B cell (primary cell): Measurements from ENCODE around the gene MAP3K7CL. TPM values are rescaled to one million over a fixed set of nuclear protein-coding genes. Genes with fewer than 3 reads are reported as not detected.

Source experiments
- ATAC-seq: fragments of 200-7000 bp; cut with Tn5 transposase; one replicate; pipeline ENCODE4 v1.10.0; 2021; ENCODE audit warnings: low read depth, mild to moderate bottlenecking, moderate number of reproducible peaks, moderate library complexity
- CTCF ChIA-PET: fragments of 350-600 bp; sonication (Branson Sonifier 250); formaldehyde crosslinking; loops from one replicate; lab custom pipeline; 2021; ENCODE audit warnings: antibody characterized with exemption, inconsistent platforms; lab: Charles Lee
- POLR2A ChIA-PET: fragments of 350-600 bp; sonication (Branson Sonifier 250); formaldehyde crosslinking; loops from one replicate; lab custom pipeline; 2021; ENCODE audit warnings: antibody characterized with exemption; lab: Charles Lee
- DNase-seq: peaks from one replicate; pipeline ENCODE4 v3.0.0; 2013
- H2AFZ ChIP-seq: 2 replicates; pipeline ENCODE4 v1.6.1; 2012; ENCODE audit warnings: mild to moderate bottlenecking, low read depth, low read length; ENCODE audit not compliant: insufficient read depth, poor library complexity, severe bottlenecking
- H3K27ac ChIP-seq, 2 donors: 1 replicate in 1 of 2; 2 replicates in 1 of 2; pipeline ENCODE4 v1.5.1; 2012 to 2013; ENCODE audit warnings: low read length in 2 of 2, mild to moderate bottlenecking in 2 of 2, moderate library complexity in 1 of 2
- H3K27me3 ChIP-seq, 4 experiments: fragments of 200-600 bp in 1 of 4; sonication (generic) in 1 of 4; replicated peaks in 1 of 4; 1 replicate in 2 of 4; 2 replicates in 2 of 4; pipeline versions ENCODE4 v1.6.1 to v1.7.0; 2013 to 2016; ENCODE audit warnings: low read length in 3 of 4, mild to moderate bottlenecking in 2 of 4, mixed read lengths in 1 of 4, moderate library complexity in 1 of 4; ENCODE audit not compliant: insufficient read depth in 4 of 4, control insufficient read depth in 3 of 4; ENCODE audit errors: control extremely low read depth in 1 of 4
- H3K36me3 ChIP-seq, 2 experiments: replicated peaks in 1 of 2; 1 replicate in 1 of 2; 2 replicates in 1 of 2; pipeline versions ENCODE4 v1.6.1 to v1.7.1; 2013; ENCODE audit warnings: low read length in 1 of 2; ENCODE audit not compliant: insufficient read depth in 2 of 2, control insufficient read depth in 1 of 2; ENCODE audit errors: control extremely low read depth in 1 of 2, extremely low read depth in 1 of 2
- H3K4me1 ChIP-seq, 2 donors: fragments of 200-600 bp in 1 of 2; sonication (generic) in 1 of 2; 1 replicate in 1 of 2; 2 replicates in 1 of 2; pipeline versions ENCODE4 v1.5.1 to v1.6.1; 2013 to 2017; ENCODE audit warnings: low read length in 2 of 2; ENCODE audit not compliant: control insufficient read depth in 2 of 2, insufficient read depth in 2 of 2
- H3K4me2 ChIP-seq: replicated peaks from 2 replicates; pipeline ENCODE3; 2012; ENCODE audit warnings: mild to moderate bottlenecking, low read depth, low read length; ENCODE audit not compliant: poor library complexity, severe bottlenecking
- H3K4me3 ChIP-seq, 5 experiments: fragments of 200-600 bp in 1 of 5; sonication (generic) in 1 of 5; 1 replicate in 3 of 5; 2 replicates in 2 of 5; pipeline versions ENCODE4 v1.5.1 to v1.7.0; 2011 to 2016; ENCODE audit warnings: low read length in 4 of 5, mild to moderate bottlenecking in 4 of 5, low read depth in 2 of 5, control low read depth in 1 of 5, moderate library complexity in 1 of 5; ENCODE audit not compliant: insufficient read depth in 1 of 5; ENCODE audit errors: control extremely low read depth in 1 of 5, extremely low read depth in 1 of 5
- H3K79me2 ChIP-seq: fragments of 200-600 bp; sonication (generic); one replicate; pipeline ENCODE4 v1.6.0; 2016; ENCODE audit warnings: low read length; ENCODE audit not compliant: control insufficient read depth, insufficient read depth
- H3K9ac ChIP-seq: fragments of 200-600 bp; sonication (generic); 2 replicates; pipeline ENCODE4 v1.6.1; 2017; ENCODE audit warnings: mild to moderate bottlenecking, low read length, moderate library complexity
- H3K9me3 ChIP-seq, 3 donors: one replicate each; pipeline versions ENCODE4 v1.6.1 to v1.7.1; 2013; ENCODE audit warnings: low read length in 2 of 3; ENCODE audit not compliant: control insufficient read depth in 2 of 3, insufficient read depth in 1 of 3; ENCODE audit errors: control extremely low read depth in 1 of 3
- H4K20me1 ChIP-seq: 2 replicates; pipeline ENCODE4 v1.6.0; 2012; ENCODE audit warnings: mild to moderate bottlenecking, low read length; ENCODE audit not compliant: insufficient read depth, control insufficient read depth, poor library complexity, severe bottlenecking
- H3K27ac Mint-ChIP-seq: one replicate; pipeline ENCODE4 v1.8.0; 2021; ENCODE audit warnings: mixed read lengths
- H3K27me3 Mint-ChIP-seq: one replicate; pipeline ENCODE4 v1.8.0; 2021; ENCODE audit warnings: mixed read lengths
- H3K4me1 Mint-ChIP-seq: one replicate; pipeline ENCODE4 v1.8.0; 2021; ENCODE audit warnings: mixed read lengths
- H3K4me3 Mint-ChIP-seq: one replicate; pipeline ENCODE4 v1.8.0; 2021; ENCODE audit warnings: mixed read lengths
- H3K9me3 Mint-ChIP-seq: one replicate; pipeline ENCODE4 v1.8.0; 2022; ENCODE audit warnings: mixed read lengths; ENCODE audit not compliant: insufficient read depth
- CTCF ChIP-seq: fragments of 200-600 bp; IDR thresholded peaks from one replicate; pipeline ENCODE4 v1.8.0; 2022; ENCODE audit warnings: antibody characterized with exemption, mild to moderate bottlenecking
- EZH2 ChIP-seq: IDR thresholded peaks from 2 replicates; pipeline ENCODE4 v1.6.1; 2012; ENCODE audit warnings: borderline replicate concordance, low read depth, mild to moderate bottlenecking, moderate library complexity, low read length; ENCODE audit not compliant: insufficient read depth, poor library complexity, severe bottlenecking
- WGBS: methylation state at CpG from one replicate; pipeline ENCODE4 v1.1.5; 2013; ENCODE audit warnings: missing lambda C conversion rate; ENCODE audit not compliant: insufficient coverage; 5-methylcytosine and 5-hydroxymethylcytosine counted together
- intact Hi-C: fragments of 100-400 bp; cut with micrococcal nuclease; formaldehyde crosslinking; loops from one replicate; pipeline ENCODE4 v1.10.0; 2022
- polyA plus RNA-seq: library from polyadenylated mRNA; depleted of rRNA; stranded (reverse); fragments of >200 nt; gene quantifications from 2 replicates; pipeline ENCODE4 v1.2.3, GENCODE V29; 2012
- small RNA-seq: library from RNA; depleted of rRNA; stranded (forward); fragments of <200 nt; gene quantifications from one replicate; pipeline ENCODE3, GENCODE V24; 2012; ENCODE audit warnings: low replicate concordance, low read depth; ENCODE audit not compliant: insufficient read length
- total RNA-seq, 2 donors: library from RNA; stranded (reverse); fragments of 120-200 nt in 1 of 2; gene quantifications; 1 replicate in 1 of 2; 2 replicates in 1 of 2; pipeline versions ENCODE4 v1.2.3 to v1.2.4, GENCODE V29; 2013 to 2022

The MAP3K7CL gene
- total and polyA plus RNA-seq, 2 donors (not counting 1 experiment from before 2014, with no cell fraction given): 8.9 to 11.9 TPM

- Mint-ChIP-seq H3K9me3 (no peaks in the 10 kb centered on the region), H3K27me3 (no peaks in the 10 kb centered on the region), H3K4me3 (no peak overlapping the region), H3K4me1 (no peaks in the 10 kb centered on the region), H3K27ac (no peak overlapping the region)
- intact Hi-C loops: no loop called here
- Histone ChIP-seq H2AFZ (no peak overlapping the region), H3K36me3 (no peaks in the 10 kb centered on the region), H3K27ac (no peak overlapping the region), H3K79me2 (no peaks in the 10 kb centered on the region), H4K20me1 (no peaks in the 10 kb centered on the region), H3K9me3 (peaks cover 0 to 3% (median 0%) of the 10 kb centered on the region in 3 donors), H3K4me3 (no peak overlapping the region), H3K9ac (no peak overlapping the region), H3K27me3 (no peaks in the 10 kb centered on the region), H3K4me2 (no peak overlapping the region), H3K4me1 (no peaks in the 10 kb centered on the region)
- DNase-seq (no peak), ATAC-seq (no peak)
- WGBS: no CpG with 5 or more reads among the region's 5 CpGs
- TF ChIP-seq CTCF (no peak), EZH2 (no peak)
- POLR2A ChIA-PET: no interaction called here
- CTCF ChIA-PET: no interaction called here
These were observed 90.9 kb downstream of the MAP3K7CL start for GRCh38 chr21:29221253-29221744.

DNA sequence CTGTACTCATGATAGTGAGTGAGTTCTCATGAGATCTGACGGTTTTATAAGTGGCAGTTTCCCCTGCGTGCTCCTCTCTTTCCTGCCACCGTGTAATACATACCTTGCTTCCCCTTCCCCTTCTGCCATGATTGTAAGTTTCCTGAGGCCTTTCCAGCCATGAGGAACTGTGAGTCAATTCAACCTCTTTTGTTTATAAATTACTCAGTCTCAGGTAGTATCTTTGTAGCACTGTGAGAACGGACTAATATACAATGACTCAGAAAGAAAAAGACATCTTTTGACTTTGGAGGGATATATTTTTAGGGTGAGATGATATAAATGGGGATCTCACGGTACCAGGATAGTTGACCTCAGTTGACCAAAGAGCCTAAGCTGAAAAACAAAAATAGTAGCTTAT, 93.6 kb downstream of the MAP3K7CL start:
- Histone ChIP-seq H3K79me2 (no peaks in the 10 kb centered on the region), H3K9me3 (peaks cover 0 to 3% (median 0%) of the 10 kb centered on the region in 3 donors), H3K4me2 (no peak overlapping the region), H3K36me3 (no peaks in the 10 kb centered on the region), H3K27ac (no peak overlapping the region), H2AFZ (no peak overlapping the region), H3K9ac (no peak overlapping the region), H3K27me3 (no peaks in the 10 kb centered on the region), H4K20me1 (no peaks in the 10 kb centered on the region), H3K4me3 (no peak overlapping the region), H3K4me1 (peaks cover 4 to 8% of the 10 kb centered on the region in 2 donors)
- intact Hi-C loops: loop anchor here (2.0 kb wide), 1 partner anchor 15 kb away; no protein-coding TSS in a partner anchor
- Mint-ChIP-seq H3K9me3 (no peaks in the 10 kb centered on the region), H3K27ac (no peak overlapping the region), H3K4me1 (peaks cover 9% of the 10 kb centered on the region), H3K27me3 (no peaks in the 10 kb centered on the region), H3K4me3 (no peak overlapping the region)
- ChIA-PET CTCF (no interaction called here), POLR2A (no interaction called here)
- 94% methylated on average over 3 of the region's 5 CpGs for WGBS
- no peak for ATAC-seq
- no peak for DNase-seq
- TF ChIP-seq EZH2: no peak
- no peak for TF ChIP-seq CTCF

Small RNA genes within 50 kb of the gene (small RNA-seq; reads per million reads assigned to genes)
- gene RF00012 (not detected), gene RF00019 (not detected)

Other genes starting within 250 kb of the MAP3K7CL start
- 30.1 and 32.6 TPM in 2 replicates for gene LTN1, start 137.8 kb upstream of the MAP3K7CL start, total RNA-seq
- gene LTN1, start 137.8 kb upstream of the MAP3K7CL start, polyA plus RNA-seq: 6.6 and 8.0 TPM in 2 replicates
- 5.5 and 8.2 TPM in 2 replicates for gene RWDD2B, start 111.3 kb upstream of the MAP3K7CL start, total RNA-seq
- gene RWDD2B, start 111.3 kb upstream of the MAP3K7CL start, polyA plus RNA-seq: 3.1 and 4.2 TPM in 2 replicates
- gene USP16, start 106.0 kb upstream of the MAP3K7CL start, total RNA-seq: 54.7 and 55.7 TPM in 2 replicates
- gene USP16, start 106.0 kb upstream of the MAP3K7CL start, polyA plus RNA-seq: 13.1 and 33.4 TPM in 2 replicates
- 92.8 and 100 TPM in 2 replicates for gene CCT8, start 57.0 kb upstream of the MAP3K7CL start, total RNA-seq
- 59.2 and 73.1 TPM in 2 replicates for gene CCT8, start 57.0 kb upstream of the MAP3K7CL start, polyA plus RNA-seq
- 221 and 238 TPM in 2 replicates for gene BACH1, start 168.3 kb downstream of the MAP3K7CL start, total RNA-seq
- 10.1 and 55.5 TPM in 2 replicates for gene BACH1, start 168.3 kb downstream of the MAP3K7CL start, polyA plus RNA-seq